Kidney epithelial cell (primary cell): ENCODE measurements around the gene NELL1. TPM values are rescaled to one million over a fixed set of nuclear protein-coding genes. Genes with fewer than 3 reads are reported as not detected.

Source experiments
- DNase-seq: peaks from one replicate; pipeline ENCODE4 v3.0.0-alpha.2; 2010; ENCODE audit warnings: low read depth
- H3K27me3 ChIP-seq: 2 replicates; pipeline ENCODE4 v1.6.0; 2011; ENCODE audit warnings: low read length; ENCODE audit not compliant: control insufficient read depth, insufficient read depth
- H3K36me3 ChIP-seq: 2 replicates; pipeline ENCODE4 v1.5.1; 2011; ENCODE audit warnings: low read length; ENCODE audit not compliant: control insufficient read depth, insufficient read depth
- H3K4me3 ChIP-seq: 2 replicates; pipeline ENCODE4 v1.5.1; 2011; ENCODE audit warnings: low read depth, mild to moderate bottlenecking, control low read depth, low read length
- total RNA-seq: library from RNA; depleted of rRNA; stranded (reverse); fragments of >200 nt; gene quantifications from 2 replicates; pipeline ENCODE4 v1.2.3, GENCODE V29; 2015
- TF ChIP-seq, protein P1 (sequence below): IDR thresholded peaks from 2 replicates; pipeline ENCODE4 v1.5.1; 2011; ENCODE audit warnings: mild to moderate bottlenecking, moderate library complexity, low read length, control low read depth, inconsistent platforms; ENCODE audit not compliant: insufficient read depth, poor library complexity, severe bottlenecking

The NELL1 gene
- total RNA-seq, 1 donor from 2014 or later, result 0.17 TPM

GRCh38 chr11:21511835-21512440 lies 842.6 kb downstream of the NELL1 start:
- Histone ChIP-seq H3K27me3 (no peaks in the 10 kb centered on the region), H3K4me3 (no peak overlapping the region), H3K36me3 (no peaks in the 10 kb centered on the region)
- peak; percentile 26 for DNase-seq
- TF ChIP-seq, protein P1, sequence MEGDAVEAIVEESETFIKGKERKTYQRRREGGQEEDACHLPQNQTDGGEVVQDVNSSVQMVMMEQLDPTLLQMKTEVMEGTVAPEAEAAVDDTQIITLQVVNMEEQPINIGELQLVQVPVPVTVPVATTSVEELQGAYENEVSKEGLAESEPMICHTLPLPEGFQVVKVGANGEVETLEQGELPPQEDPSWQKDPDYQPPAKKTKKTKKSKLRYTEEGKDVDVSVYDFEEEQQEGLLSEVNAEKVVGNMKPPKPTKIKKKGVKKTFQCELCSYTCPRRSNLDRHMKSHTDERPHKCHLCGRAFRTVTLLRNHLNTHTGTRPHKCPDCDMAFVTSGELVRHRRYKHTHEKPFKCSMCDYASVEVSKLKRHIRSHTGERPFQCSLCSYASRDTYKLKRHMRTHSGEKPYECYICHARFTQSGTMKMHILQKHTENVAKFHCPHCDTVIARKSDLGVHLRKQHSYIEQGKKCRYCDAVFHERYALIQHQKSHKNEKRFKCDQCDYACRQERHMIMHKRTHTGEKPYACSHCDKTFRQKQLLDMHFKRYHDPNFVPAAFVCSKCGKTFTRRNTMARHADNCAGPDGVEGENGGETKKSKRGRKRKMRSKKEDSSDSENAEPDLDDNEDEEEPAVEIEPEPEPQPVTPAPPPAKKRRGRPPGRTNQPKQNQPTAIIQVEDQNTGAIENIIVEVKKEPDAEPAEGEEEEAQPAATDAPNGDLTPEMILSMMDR, result peak; percentile 87

DNA sequence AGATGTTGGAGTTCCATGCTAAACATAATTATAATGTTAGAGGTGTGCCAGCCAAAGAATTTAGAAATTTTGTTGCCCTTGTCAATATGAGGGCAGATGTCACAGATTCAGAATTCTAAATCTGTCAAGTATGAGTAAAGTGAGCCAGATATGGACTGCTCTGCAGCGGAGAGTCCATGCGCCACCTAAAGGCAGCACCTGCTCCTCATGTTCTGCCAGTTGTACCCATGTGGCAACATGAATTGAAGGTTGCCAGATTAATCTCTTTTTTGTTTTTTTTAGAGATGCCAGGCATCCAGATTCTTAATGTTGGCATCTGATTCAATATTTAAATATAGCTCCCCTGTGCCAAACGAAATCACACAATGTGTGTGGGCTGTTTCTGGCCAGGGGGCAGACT lies 844.9 kb downstream of the NELL1 start:
- no peaks in the 10 kb centered on the region for H3K36me3 ChIP-seq
- no peak overlapping the region for H3K4me3 ChIP-seq
- TF ChIP-seq, protein P1, result peak; percentile 72
- no peaks in the 10 kb centered on the region for H3K27me3 ChIP-seq
- no peak for DNase-seq

GRCh38 chr11:21520244-21520643 lies 850.9 kb downstream of the NELL1 start:
- TF ChIP-seq, protein P1, result no peak
- no peak for DNase-seq
- no peaks in the 10 kb centered on the region for H3K27me3 ChIP-seq

DNA sequence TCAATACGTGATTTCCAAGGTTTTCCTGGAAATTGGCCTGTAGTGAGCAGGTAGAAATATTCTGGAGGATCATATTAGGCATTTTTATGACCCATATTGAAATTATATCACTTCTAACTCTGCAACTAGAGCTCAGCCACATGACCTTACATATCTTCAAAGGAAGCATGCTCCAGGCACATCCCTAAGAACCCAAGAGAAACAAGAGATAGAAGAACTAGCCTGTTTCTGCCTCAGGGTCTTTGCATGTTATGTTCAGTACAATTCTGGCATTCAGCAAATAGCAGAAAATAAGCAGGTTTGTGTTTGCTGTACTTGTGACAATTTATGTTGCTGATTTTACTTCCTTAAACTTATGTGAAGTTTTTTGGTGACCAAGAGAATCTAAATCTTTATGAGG lies 859.8 kb downstream of the NELL1 start:
- Histone ChIP-seq H3K27me3 (no peaks in the 10 kb centered on the region), H3K4me3 (no peak overlapping the region), H3K36me3 (no peaks in the 10 kb centered on the region)
- no peak for DNase-seq
- TF ChIP-seq, protein P1, result no peak

More at GRCh38 chr11:21520244-21520643, 850.9 kb downstream of the NELL1 start:
- Histone ChIP-seq H3K36me3 (no peaks in the 10 kb centered on the region), H3K4me3 (no peak overlapping the region)

GRCh38 chr11:21534288-21534687 lies 864.9 kb downstream of the NELL1 start:
- no peak for DNase-seq
- TF ChIP-seq, protein P1, result no peak
- Histone ChIP-seq H3K4me3 (no peak overlapping the region), H3K36me3 (no peaks in the 10 kb centered on the region), H3K27me3 (no peaks in the 10 kb centered on the region)

DNA sequence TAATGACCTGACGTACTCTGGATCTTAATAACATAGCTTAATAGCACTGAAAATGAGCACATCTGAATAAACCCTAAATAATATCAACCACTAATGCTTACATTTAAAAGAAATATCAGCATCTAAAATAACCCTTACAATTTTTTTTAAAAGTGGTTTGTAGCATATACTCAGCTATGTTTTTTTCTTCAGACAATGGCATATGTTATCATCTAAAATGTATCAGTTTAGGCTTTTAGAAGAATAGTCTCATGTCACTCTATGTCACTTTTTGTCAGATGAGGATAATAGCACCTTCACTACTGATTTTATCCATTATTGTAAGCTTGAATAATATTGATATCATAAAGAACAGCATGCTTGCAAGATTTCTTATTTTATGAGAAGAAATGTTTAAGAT lies 868.6 kb downstream of the NELL1 start:
- no peak for DNase-seq
- TF ChIP-seq, protein P1, result no peak
- Histone ChIP-seq H3K4me3 (no peak overlapping the region), H3K36me3 (no peaks in the 10 kb centered on the region), H3K27me3 (no peaks in the 10 kb centered on the region)
